ENCODE data around the gene MEGF11. TPM values are rescaled to one million over a fixed set of nuclear protein-coding genes. Genes with fewer than 3 reads are reported as not detected.

Gene MEGF11
- total RNA-seq, 1 experiment from 2014 or later: 0.09 TPM

GRCh38 chr15:66224946-66225345 is 28.6 kb downstream of the MEGF11 start:
- no peaks in the 10 kb centered on the region for H3K4me1 Mint-ChIP-seq (ENCODE audit: low read depth, unreplicated experiment)
- peaks cover 75% of the 10 kb centered on the region for H3K27me3 Mint-ChIP-seq (ENCODE audit: unreplicated experiment)
- no peak overlapping the region for H3K4me3 Mint-ChIP-seq (ENCODE audit: low read depth, unreplicated experiment)
- H3K27ac Mint-ChIP-seq (ENCODE audit: unreplicated experiment): no peak overlapping the region
- no TSS peak for BruUV-seq (replicated peaks)
- intact Hi-C loops (cut with micrococcal nuclease; ENCODE audit: unreplicated experiment): no loop called here
- no peaks in the 10 kb centered on the region for H3K36me3 Mint-ChIP-seq (ENCODE audit: insufficient read depth, unreplicated experiment)
- CTCF ChIA-PET: interaction anchor here (0.5 kb wide), 1 partner anchor 372 kb away, joined by 3 read pairs; no protein-coding TSS in a partner anchor
- no peak for TF ChIP-seq CTCF (IDR thresholded peaks at IDR 0.05; ENCODE audit: unreplicated experiment)
- H3K9me3 Mint-ChIP-seq (ENCODE audit: low read depth, unreplicated experiment): no peaks in the 10 kb centered on the region
- no peak for DNase-seq

- intact Hi-C loops (cut with micrococcal nuclease; ENCODE audit: unreplicated experiment): no loop called here
- CTCF ChIA-PET: no interaction called here
- H3K27me3 Mint-ChIP-seq (ENCODE audit: unreplicated experiment): peaks cover 56% of the 10 kb centered on the region
Observed at GRCh38 chr15:66222273-66223198, 31.0 kb downstream of the MEGF11 start.

GRCh38 chr15:66221126-66221525 is 32.4 kb downstream of the MEGF11 start:
- no TSS peak for BruUV-seq (replicated peaks)
- Mint-ChIP-seq H3K27me3 (ENCODE audit: unreplicated experiment) (peaks cover 48% of the 10 kb centered on the region), H3K4me3 (ENCODE audit: low read depth, unreplicated experiment) (no peak overlapping the region), H3K27ac (ENCODE audit: unreplicated experiment) (no peak overlapping the region), H3K9me3 (ENCODE audit: low read depth, unreplicated experiment) (no peaks in the 10 kb centered on the region), H3K36me3 (ENCODE audit: insufficient read depth, unreplicated experiment) (no peaks in the 10 kb centered on the region), H3K4me1 (ENCODE audit: low read depth, unreplicated experiment) (no peaks in the 10 kb centered on the region)
- CTCF ChIA-PET: no interaction called here
- intact Hi-C loops (cut with micrococcal nuclease; ENCODE audit: unreplicated experiment): no loop called here
- no peak for TF ChIP-seq CTCF (IDR thresholded peaks at IDR 0.05; ENCODE audit: unreplicated experiment)
- DNase-seq: no peak

More at GRCh38 chr15:66222273-66223198, 31.0 kb downstream of the MEGF11 start:
- no peak overlapping the region for H3K27ac Mint-ChIP-seq (ENCODE audit: unreplicated experiment)
- DNase-seq: no peak
- no TSS peak for BruUV-seq (replicated peaks)
- no peaks in the 10 kb centered on the region for H3K9me3 Mint-ChIP-seq (ENCODE audit: low read depth, unreplicated experiment)
- no peaks in the 10 kb centered on the region for H3K36me3 Mint-ChIP-seq (ENCODE audit: insufficient read depth, unreplicated experiment)
- no peak overlapping the region for H3K4me3 Mint-ChIP-seq (ENCODE audit: low read depth, unreplicated experiment)
- H3K4me1 Mint-ChIP-seq (ENCODE audit: low read depth, unreplicated experiment): no peaks in the 10 kb centered on the region
- TF ChIP-seq CTCF (IDR thresholded peaks at IDR 0.05; ENCODE audit: unreplicated experiment): no peak

- H3K36me3 Mint-ChIP-seq (ENCODE audit: insufficient read depth, unreplicated experiment): no peaks in the 10 kb centered on the region
- H3K27me3 Mint-ChIP-seq (ENCODE audit: unreplicated experiment): peaks cover 47% of the 10 kb centered on the region
- TF ChIP-seq CTCF (IDR thresholded peaks at IDR 0.05; ENCODE audit: unreplicated experiment): no peak
- no peak overlapping the region for H3K27ac Mint-ChIP-seq (ENCODE audit: unreplicated experiment)
- DNase-seq: no peak
- intact Hi-C loops (cut with micrococcal nuclease; ENCODE audit: unreplicated experiment): no loop called here
- H3K4me1 Mint-ChIP-seq (ENCODE audit: low read depth, unreplicated experiment): no peaks in the 10 kb centered on the region
- CTCF ChIA-PET: no interaction called here
- H3K4me3 Mint-ChIP-seq (ENCODE audit: low read depth, unreplicated experiment): no peak overlapping the region
- no TSS peak for BruUV-seq (replicated peaks)
- no peaks in the 10 kb centered on the region for H3K9me3 Mint-ChIP-seq (ENCODE audit: low read depth, unreplicated experiment)
Observed at GRCh38 chr15:66220601-66221000, 32.9 kb downstream of the MEGF11 start.
